ENCODE measurements around the gene ERRFI1.

The ERRFI1 gene

DNA sequence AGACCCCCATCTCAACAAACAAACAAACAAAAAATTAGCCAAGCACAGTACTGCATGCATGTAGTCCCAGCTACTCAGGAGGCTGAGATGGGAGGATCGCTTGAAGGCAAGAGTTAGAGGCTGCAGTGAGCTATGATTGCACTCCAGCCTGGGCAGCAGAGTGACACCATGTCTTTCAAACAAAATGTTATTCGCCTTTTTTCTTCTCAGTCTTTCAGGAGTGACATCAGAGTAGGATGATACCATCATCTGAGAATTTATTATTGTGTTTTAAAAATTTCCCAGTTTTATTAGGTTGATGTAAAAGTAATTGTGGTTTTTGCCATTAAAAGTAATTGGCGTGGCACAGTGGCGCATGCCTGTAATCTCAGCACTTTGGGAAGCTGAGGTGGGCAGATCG lies 53.8 kb downstream of the ERRFI1 start:
- no peaks in the 10 kb centered on the region for H3K36me3 ChIP-seq (ENCODE audit: control insufficient read depth, insufficient read depth, low read length)

DNA sequence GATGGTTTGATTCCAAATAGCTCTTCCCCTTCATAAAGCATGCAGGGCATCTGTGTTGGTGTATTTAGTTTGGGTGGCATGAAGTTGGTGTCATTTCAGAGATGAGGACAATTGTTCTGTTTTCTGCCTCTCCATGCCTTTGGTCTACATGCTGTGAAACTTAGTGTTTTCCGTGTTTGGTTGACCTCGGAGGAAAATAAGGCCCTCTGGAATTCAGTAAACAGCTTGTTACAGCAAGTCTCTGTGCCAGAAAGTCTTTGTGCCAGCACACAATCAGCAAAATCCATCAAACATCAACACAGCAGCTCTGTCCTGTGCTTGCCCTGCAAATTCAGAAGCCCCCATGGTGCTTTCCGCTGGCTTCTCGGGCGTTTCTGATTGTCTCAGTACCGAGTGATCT lies 55.1 kb downstream of the ERRFI1 start:
- Histone ChIP-seq H3K27ac (peak overlapping the region; percentile 86), H3K4me3 (ENCODE audit: low read depth, low read length) (peak overlapping the region; percentile 1), H3K4me2 (ENCODE audit: low read length) (peak overlapping the region; percentile 9), H3K36me3 (ENCODE audit: control insufficient read depth, insufficient read depth, low read length) (no peaks in the 10 kb centered on the region), H3K9me3 (ENCODE audit: control insufficient read depth, low read length) (no peaks in the 10 kb centered on the region), H3K79me2 (peaks cover 18% of the 10 kb centered on the region), H2AFZ (no peak overlapping the region), H3K4me1 (peaks cover 8% of the 10 kb centered on the region), H3K27me3 (ENCODE audit: control insufficient read depth, insufficient read depth, low read length) (no peaks in the 10 kb centered on the region), H3K9ac (no peak overlapping the region)
- TF ChIP-seq, protein P1, sequence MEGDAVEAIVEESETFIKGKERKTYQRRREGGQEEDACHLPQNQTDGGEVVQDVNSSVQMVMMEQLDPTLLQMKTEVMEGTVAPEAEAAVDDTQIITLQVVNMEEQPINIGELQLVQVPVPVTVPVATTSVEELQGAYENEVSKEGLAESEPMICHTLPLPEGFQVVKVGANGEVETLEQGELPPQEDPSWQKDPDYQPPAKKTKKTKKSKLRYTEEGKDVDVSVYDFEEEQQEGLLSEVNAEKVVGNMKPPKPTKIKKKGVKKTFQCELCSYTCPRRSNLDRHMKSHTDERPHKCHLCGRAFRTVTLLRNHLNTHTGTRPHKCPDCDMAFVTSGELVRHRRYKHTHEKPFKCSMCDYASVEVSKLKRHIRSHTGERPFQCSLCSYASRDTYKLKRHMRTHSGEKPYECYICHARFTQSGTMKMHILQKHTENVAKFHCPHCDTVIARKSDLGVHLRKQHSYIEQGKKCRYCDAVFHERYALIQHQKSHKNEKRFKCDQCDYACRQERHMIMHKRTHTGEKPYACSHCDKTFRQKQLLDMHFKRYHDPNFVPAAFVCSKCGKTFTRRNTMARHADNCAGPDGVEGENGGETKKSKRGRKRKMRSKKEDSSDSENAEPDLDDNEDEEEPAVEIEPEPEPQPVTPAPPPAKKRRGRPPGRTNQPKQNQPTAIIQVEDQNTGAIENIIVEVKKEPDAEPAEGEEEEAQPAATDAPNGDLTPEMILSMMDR (IDR thresholded peaks at IDR 0.05): no peak

More for the DNA sequence above, 53.8 kb downstream of the ERRFI1 start:
- Histone ChIP-seq H3K4me1 (peaks cover 9% of the 10 kb centered on the region), H3K9ac (no peak overlapping the region), H3K4me3 (ENCODE audit: low read depth, low read length) (no peak overlapping the region), H3K79me2 (peaks cover 15% of the 10 kb centered on the region), H3K27me3 (ENCODE audit: control insufficient read depth, insufficient read depth, low read length) (no peaks in the 10 kb centered on the region), H3K27ac (peak overlapping the region; percentile 36), H2AFZ (no peak overlapping the region), H3K9me3 (ENCODE audit: control insufficient read depth, low read length) (no peaks in the 10 kb centered on the region), H3K4me2 (ENCODE audit: low read length) (no peak overlapping the region)
- TF ChIP-seq, protein P1 (IDR thresholded peaks at IDR 0.05): no peak

DNA sequence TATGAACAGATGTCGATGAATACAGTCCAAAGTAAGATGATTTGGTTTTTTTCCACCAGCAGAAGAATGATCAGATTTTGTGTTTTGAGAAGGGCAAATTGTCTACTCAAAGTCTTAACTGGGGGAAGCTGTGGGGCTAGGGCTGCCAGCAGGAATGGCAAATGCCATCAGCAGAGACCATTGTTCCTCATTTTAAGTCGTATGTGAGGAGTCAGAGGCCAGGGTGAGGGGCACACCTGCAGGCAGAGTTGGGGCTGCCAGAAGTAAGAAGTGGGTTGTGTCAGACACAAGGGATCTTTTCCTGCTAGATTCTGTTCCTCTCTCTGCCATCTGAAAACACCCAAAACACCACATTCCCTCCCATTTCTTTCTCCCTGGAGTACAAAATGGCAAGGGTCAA lies 55.9 kb downstream of the ERRFI1 start:
- Histone ChIP-seq H3K36me3 (ENCODE audit: control insufficient read depth, insufficient read depth, low read length) (no peaks in the 10 kb centered on the region), H2AFZ (no peak overlapping the region), H3K4me3 (ENCODE audit: low read depth, low read length) (no peak overlapping the region), H3K27ac (peak overlapping the region; percentile 86), H3K27me3 (ENCODE audit: control insufficient read depth, insufficient read depth, low read length) (no peaks in the 10 kb centered on the region), H3K4me2 (ENCODE audit: low read length) (peak overlapping the region; percentile 9), H3K79me2 (peaks cover 21% of the 10 kb centered on the region), H3K9me3 (ENCODE audit: control insufficient read depth, low read length) (no peaks in the 10 kb centered on the region), H3K4me1 (peaks cover 8% of the 10 kb centered on the region), H3K9ac (no peak overlapping the region)
- TF ChIP-seq, protein P1 (IDR thresholded peaks at IDR 0.05): no peak

DNA sequence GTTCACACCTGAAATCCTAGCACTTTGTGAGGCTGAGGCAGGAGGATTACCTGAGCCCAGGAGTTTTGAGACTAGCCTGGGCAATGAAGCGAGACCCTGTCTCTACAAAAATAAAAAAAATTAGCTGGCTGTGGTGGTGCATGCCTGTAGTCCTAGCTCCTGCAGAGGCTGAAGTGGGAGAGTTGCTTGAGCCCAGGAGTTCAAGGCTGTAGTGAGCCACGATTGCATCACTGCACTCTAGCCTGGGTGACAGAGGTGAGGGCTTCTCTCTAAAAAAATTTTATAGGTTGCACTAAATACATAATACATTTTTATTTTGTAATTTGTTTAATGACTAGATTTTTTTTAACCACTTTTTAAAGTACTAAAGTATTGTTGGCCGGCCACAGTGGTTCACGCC lies 58.5 kb downstream of the ERRFI1 start:
- no peaks in the 10 kb centered on the region for H3K27me3 ChIP-seq (ENCODE audit: control insufficient read depth, insufficient read depth, low read length)
- H3K4me1 ChIP-seq: peaks cover 8% of the 10 kb centered on the region
- H3K4me3 ChIP-seq (ENCODE audit: low read depth, low read length): no peak overlapping the region
- H3K4me2 ChIP-seq (ENCODE audit: low read length): no peak overlapping the region
- TF ChIP-seq, protein P1 (IDR thresholded peaks at IDR 0.05): no peak
- H3K9me3 ChIP-seq (ENCODE audit: control insufficient read depth, low read length): no peaks in the 10 kb centered on the region
- H3K36me3 ChIP-seq (ENCODE audit: control insufficient read depth, insufficient read depth, low read length): no peaks in the 10 kb centered on the region
- no peak overlapping the region for H2AFZ ChIP-seq
- no peak overlapping the region for H3K9ac ChIP-seq
- H3K27ac ChIP-seq: no peak overlapping the region
- H3K79me2 ChIP-seq: peaks cover 23% of the 10 kb centered on the region

DNA sequence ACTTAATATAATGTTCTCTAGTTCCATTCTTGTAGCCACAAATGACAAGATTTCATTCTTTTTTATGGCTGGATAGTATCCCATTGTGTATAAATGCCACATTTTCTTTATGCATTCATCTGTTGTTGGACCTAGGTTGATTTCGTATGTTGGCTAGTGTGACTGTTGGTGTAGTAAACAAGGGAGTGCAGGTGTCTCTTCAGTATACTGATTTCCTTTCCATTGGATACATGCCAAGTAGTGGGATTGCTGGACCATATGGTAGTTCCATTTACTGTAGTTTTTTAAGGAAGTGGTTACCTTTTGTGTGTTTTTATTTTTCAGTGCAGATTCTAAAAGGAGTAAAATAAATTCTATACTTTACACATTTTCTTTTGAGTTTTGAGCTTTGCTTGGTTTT lies 58.9 kb downstream of the ERRFI1 start:
- Histone ChIP-seq H3K4me3 (ENCODE audit: low read depth, low read length) (no peak overlapping the region), H3K36me3 (ENCODE audit: control insufficient read depth, insufficient read depth, low read length) (no peaks in the 10 kb centered on the region), H3K4me1 (peaks cover 8% of the 10 kb centered on the region), H3K27ac (no peak overlapping the region), H3K27me3 (ENCODE audit: control insufficient read depth, insufficient read depth, low read length) (no peaks in the 10 kb centered on the region), H3K79me2 (peaks cover 23% of the 10 kb centered on the region), H3K9ac (no peak overlapping the region), H2AFZ (no peak overlapping the region), H3K4me2 (ENCODE audit: low read length) (no peak overlapping the region), H3K9me3 (ENCODE audit: control insufficient read depth, low read length) (no peaks in the 10 kb centered on the region)
- TF ChIP-seq, protein P1 (IDR thresholded peaks at IDR 0.05): no peak
